Cardiac muscle cell (in vitro differentiated cells and primary cell): ENCODE results near the gene LRBA. TPM values are rescaled to one million over a fixed set of nuclear protein-coding genes. Genes with fewer than 3 reads are reported as not detected.

Experiments used
- DNase-seq, 2 donors: peaks; one replicate each; pipeline versions ENCODE4 v3.0.0 to v3.0.0-alpha.2; 2010 to 2017; ENCODE audit warnings: low read depth in 1 of 2, low spot score in 1 of 2
- H3K27ac ChIP-seq: fragments of 200-600 bp; sonication (generic); 2 replicates; pipeline ENCODE4 v1.5.1; 2016
- H3K27me3 ChIP-seq: fragments of 200-600 bp; sonication (generic); 2 replicates; pipeline ENCODE4 v1.6.0; 2016; ENCODE audit warnings: control low read depth
- H3K36me3 ChIP-seq: fragments of 200-600 bp; sonication (generic); 2 replicates; pipeline ENCODE4 v1.5.1; 2016; ENCODE audit warnings: control low read depth
- H3K4me1 ChIP-seq: fragments of 200-600 bp; sonication (generic); 2 replicates; pipeline ENCODE4 v1.8.1; 2017; ENCODE audit warnings: low read depth, mild to moderate bottlenecking, mixed run types
- H3K4me3 ChIP-seq: fragments of 200-600 bp; sonication (generic); 2 replicates; pipeline ENCODE4 v1.5.1; 2016; ENCODE audit warnings: mild to moderate bottlenecking
- H3K9me3 ChIP-seq: fragments of 200-600 bp; sonication (generic); 2 replicates; pipeline ENCODE4 v1.5.1; 2017; ENCODE audit warnings: low read depth, mild to moderate bottlenecking, control low read depth
- polyA plus RNA-seq: library from polyadenylated mRNA; unstranded; fragments of >200 nt; fragmentation: Nextera tagmentation; extraction: Ambion mirVana; gene quantifications from 2 replicates; pipeline ENCODE4 v1.2.1, GENCODE V29; 2016
- total RNA-seq: library from RNA; depleted of rRNA; stranded (reverse); fragments of >200 nt; gene quantifications from 2 replicates; pipeline ENCODE4 v1.2.3, GENCODE V29; 2016
- TF ChIP-seq, protein P1 (sequence below): IDR thresholded peaks from 2 replicates; pipeline ENCODE4 v1.5.1; 2012; ENCODE audit warnings: low read depth, mild to moderate bottlenecking, low read length

LRBA gene
- total and polyA plus RNA-seq, 2 experiments from 2014 or later = 17.7 to 58.8 TPM

DNA sequence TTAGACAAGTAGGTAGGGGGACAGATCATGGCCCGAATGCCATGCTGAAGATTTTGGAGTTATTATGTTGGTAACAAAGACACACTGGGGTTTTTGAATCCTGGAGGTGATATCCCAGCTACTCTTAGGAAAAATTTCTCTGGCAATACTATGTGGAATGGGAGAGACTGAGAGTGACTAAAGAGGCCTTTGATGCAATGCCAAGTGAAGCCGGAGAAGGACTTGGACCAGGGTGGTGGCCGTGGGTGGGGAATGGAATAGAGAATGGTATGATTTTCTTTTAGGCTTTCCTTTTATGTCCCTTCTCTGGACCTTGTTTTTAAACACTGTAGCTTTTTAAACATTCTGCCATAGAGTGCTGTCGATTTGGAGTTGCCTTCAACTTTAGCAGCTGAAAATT is 795.2 kb downstream of the LRBA start:
- Histone ChIP-seq H3K27ac (no peak overlapping the region), H3K4me3 (no peak overlapping the region), H3K4me1 (no peaks in the 10 kb centered on the region), H3K36me3 (no peaks in the 10 kb centered on the region), H3K9me3 (no peaks in the 10 kb centered on the region), H3K27me3 (no peaks in the 10 kb centered on the region)
- peak in 1 of 2 donors; percentile 24 for DNase-seq
- TF ChIP-seq, protein P1, sequence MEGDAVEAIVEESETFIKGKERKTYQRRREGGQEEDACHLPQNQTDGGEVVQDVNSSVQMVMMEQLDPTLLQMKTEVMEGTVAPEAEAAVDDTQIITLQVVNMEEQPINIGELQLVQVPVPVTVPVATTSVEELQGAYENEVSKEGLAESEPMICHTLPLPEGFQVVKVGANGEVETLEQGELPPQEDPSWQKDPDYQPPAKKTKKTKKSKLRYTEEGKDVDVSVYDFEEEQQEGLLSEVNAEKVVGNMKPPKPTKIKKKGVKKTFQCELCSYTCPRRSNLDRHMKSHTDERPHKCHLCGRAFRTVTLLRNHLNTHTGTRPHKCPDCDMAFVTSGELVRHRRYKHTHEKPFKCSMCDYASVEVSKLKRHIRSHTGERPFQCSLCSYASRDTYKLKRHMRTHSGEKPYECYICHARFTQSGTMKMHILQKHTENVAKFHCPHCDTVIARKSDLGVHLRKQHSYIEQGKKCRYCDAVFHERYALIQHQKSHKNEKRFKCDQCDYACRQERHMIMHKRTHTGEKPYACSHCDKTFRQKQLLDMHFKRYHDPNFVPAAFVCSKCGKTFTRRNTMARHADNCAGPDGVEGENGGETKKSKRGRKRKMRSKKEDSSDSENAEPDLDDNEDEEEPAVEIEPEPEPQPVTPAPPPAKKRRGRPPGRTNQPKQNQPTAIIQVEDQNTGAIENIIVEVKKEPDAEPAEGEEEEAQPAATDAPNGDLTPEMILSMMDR = no peak

DNA sequence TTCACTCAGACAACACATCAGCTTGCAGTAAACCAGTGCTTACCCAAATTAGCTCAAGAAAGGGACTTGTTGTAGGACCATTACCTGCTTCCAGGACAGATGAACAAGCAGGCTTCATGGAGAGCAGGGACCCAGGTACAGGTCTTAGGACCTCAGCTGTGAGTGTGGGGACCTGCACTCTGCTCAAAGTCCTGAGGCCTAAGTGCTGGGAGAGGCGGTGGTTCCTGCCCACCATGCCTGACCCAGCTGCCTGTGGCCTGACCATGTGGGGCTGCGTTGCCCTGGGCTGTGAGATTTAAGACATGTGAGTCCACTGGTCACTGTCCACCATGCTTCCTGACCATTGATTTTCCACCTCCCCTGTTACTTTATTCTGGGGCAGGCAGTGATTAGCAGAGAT is 796.6 kb downstream of the LRBA start:
- TF ChIP-seq, protein P1 = no peak
- Histone ChIP-seq H3K9me3 (no peaks in the 10 kb centered on the region), H3K27me3 (no peaks in the 10 kb centered on the region), H3K27ac (no peak overlapping the region), H3K36me3 (no peaks in the 10 kb centered on the region), H3K4me3 (no peak overlapping the region), H3K4me1 (no peaks in the 10 kb centered on the region)
- DNase-seq = no peak

DNA sequence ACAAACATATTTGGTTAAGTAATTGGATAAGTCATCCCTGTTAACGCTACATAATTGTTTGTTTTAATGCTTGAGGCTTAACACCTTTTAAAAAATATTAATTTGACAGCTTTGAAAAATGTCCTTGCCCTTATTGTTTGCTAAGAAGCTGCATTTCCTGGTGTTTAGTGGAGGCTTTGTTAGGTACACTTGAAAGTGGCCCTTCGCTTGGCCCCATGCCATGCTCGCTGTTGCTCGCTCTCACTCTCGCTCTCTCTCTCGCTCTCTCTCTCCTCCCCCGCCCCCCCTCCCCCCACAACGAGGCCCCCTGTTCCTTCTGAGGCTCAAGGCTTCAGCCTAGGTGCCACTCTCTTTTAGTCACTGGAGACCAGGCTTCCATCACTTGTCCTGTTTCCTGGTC is 797.3 kb downstream of the LRBA start:
- H3K4me3 ChIP-seq = no peak overlapping the region
- no peaks in the 10 kb centered on the region for H3K36me3 ChIP-seq
- H3K9me3 ChIP-seq = no peaks in the 10 kb centered on the region
- no peak overlapping the region for H3K27ac ChIP-seq
- TF ChIP-seq, protein P1 = no peak
- no peaks in the 10 kb centered on the region for H3K4me1 ChIP-seq
- no peaks in the 10 kb centered on the region for H3K27me3 ChIP-seq
- no peak for DNase-seq

DNA sequence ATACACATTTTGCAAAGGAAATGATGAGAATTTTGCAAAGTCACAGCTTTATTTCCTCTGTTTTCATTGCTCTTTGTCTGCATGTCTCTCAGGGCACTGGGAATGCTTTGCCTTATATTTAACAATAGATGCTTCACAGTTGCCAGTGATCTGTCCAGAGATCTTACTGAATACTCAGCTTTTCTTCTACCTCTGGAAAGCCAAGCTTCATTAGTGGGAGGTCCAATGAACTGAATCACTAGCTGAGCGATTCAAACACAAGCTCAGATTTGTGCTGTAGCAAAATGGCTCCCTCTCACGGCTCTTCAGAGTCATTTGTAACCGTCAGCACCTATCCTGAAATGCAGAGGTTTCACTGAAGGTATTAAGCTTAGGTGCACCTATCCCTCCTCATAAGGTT is 797.9 kb downstream of the LRBA start:
- Histone ChIP-seq H3K36me3 (no peaks in the 10 kb centered on the region), H3K4me1 (no peaks in the 10 kb centered on the region), H3K27me3 (no peaks in the 10 kb centered on the region), H3K27ac (no peak overlapping the region), H3K4me3 (no peak overlapping the region), H3K9me3 (no peaks in the 10 kb centered on the region)
- DNase-seq = peak; percentile 28 to 73
- TF ChIP-seq, protein P1 = peak; percentile 52

DNA sequence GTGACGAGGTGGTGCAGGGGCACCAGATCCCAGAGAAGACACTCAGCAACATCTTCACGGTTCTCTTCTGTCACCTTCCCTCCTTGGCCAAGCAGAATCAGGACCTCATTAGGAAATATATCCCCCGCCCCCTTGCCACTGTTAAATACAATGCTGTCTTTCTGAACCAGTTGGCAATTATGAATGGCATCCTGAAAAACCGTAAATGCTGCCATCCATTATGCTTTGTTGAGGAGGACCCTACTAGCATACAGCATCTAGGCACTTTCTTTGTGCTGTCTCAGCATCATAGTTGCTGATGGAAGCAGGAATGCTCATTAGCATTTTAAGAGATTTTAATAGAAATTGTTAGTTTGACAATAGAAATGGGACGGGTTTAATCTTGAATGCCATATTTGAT is 798.4 kb downstream of the LRBA start:
- H3K36me3 ChIP-seq = no peaks in the 10 kb centered on the region
- H3K27me3 ChIP-seq = no peaks in the 10 kb centered on the region
- DNase-seq = no peak
- no peak overlapping the region for H3K4me3 ChIP-seq
- TF ChIP-seq, protein P1 = no peak
- no peaks in the 10 kb centered on the region for H3K4me1 ChIP-seq
- H3K9me3 ChIP-seq = no peaks in the 10 kb centered on the region
- H3K27ac ChIP-seq = no peak overlapping the region

DNA sequence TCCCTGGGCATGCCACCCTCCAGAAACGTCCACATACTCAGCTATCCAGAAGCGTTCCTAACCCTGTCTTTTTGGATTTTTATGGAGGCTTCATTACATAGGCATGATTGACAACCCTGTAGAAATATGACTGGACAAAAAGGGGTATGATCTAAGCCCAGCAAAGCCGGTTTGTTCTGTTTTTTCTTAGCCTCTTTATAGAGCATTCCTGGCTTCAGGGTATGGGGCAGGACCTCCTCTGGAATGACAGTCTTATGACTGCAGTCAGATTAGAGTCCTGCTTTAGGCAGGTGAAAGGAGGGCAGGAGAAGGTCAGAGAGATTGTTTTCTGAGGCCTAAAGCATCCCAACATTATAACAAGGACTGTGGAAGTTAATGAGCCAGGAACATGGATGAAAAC is 799.5 kb downstream of the LRBA start:
- Histone ChIP-seq H3K36me3 (no peaks in the 10 kb centered on the region), H3K27ac (no peak overlapping the region), H3K9me3 (no peaks in the 10 kb centered on the region), H3K4me1 (no peaks in the 10 kb centered on the region), H3K27me3 (no peaks in the 10 kb centered on the region), H3K4me3 (no peak overlapping the region)
- DNase-seq = peak in 1 of 2 donors; percentile 10
- TF ChIP-seq, protein P1 = no peak
